ENCODE measurements around the gene MORN2.

DNA sequence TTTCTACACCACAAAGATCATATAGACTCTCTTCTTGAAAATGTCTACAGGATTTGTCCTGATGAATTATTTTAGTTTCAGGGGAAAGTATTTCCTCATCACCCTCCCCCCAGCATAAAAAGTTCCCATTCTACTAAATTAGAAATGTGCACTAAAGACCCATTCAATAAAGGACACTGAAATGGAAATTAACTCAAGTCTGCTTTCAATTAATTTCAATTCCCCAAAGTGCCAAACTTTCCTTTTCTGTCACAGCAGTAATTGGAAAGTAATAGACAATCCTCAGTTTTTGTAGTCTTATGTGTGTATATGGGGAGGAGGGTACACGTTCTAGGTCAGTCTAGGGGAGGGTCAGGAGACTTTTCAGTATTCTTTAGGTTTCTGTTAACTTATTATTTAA, 35.4 kb downstream of the MORN2 start:
- TF ChIP-seq, protein P1, sequence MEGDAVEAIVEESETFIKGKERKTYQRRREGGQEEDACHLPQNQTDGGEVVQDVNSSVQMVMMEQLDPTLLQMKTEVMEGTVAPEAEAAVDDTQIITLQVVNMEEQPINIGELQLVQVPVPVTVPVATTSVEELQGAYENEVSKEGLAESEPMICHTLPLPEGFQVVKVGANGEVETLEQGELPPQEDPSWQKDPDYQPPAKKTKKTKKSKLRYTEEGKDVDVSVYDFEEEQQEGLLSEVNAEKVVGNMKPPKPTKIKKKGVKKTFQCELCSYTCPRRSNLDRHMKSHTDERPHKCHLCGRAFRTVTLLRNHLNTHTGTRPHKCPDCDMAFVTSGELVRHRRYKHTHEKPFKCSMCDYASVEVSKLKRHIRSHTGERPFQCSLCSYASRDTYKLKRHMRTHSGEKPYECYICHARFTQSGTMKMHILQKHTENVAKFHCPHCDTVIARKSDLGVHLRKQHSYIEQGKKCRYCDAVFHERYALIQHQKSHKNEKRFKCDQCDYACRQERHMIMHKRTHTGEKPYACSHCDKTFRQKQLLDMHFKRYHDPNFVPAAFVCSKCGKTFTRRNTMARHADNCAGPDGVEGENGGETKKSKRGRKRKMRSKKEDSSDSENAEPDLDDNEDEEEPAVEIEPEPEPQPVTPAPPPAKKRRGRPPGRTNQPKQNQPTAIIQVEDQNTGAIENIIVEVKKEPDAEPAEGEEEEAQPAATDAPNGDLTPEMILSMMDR (IDR thresholded peaks at IDR 0.05; ENCODE audit: low read depth, low read length, poor library complexity, severe bottlenecking) = no peak
- TF ChIP-seq EZH2phosphoT487 (IDR thresholded peaks at IDR 0.05; ENCODE audit: borderline replicate concordance, low read length) = no peak

Data from DOHH2 (cell line).